Stimulated activated CD8-positive, alpha-beta memory T cell treated with anti-CD3 and anti-CD28 coated beads, Interleukin-12 subunit alpha, Interleukin-12 subunit beta, amount 100 ng/mL, for 24 hours (primary cell): ENCODE measurements around the gene VPS13C.

Experiments used
- DNase-seq: peaks from one replicate; pipeline ENCODE4 v3.0.0-alpha.2; 2020; ENCODE audit errors: extremely low read depth

VPS13C gene

DNA sequence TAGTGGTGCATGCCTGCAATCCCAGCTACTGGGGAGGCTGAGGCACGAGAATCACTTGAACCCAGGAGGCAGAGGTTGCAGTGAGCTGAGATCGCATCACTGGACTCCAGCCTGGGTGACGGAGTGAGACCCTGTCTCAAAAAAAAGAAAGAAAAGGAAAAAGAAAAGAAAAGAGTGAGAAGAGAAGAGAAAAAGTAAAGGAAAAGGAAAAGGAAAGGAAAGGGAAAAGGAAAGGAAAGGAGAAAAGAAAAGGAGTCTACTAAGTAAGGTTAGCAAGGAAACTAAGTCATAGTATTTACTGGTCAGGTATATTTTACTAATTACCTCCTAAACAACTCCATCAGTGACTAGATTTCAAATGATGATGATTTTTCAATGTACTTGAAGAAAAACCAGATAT is 198.3 kb downstream of the VPS13C start:
- no peak for DNase-seq

DNA sequence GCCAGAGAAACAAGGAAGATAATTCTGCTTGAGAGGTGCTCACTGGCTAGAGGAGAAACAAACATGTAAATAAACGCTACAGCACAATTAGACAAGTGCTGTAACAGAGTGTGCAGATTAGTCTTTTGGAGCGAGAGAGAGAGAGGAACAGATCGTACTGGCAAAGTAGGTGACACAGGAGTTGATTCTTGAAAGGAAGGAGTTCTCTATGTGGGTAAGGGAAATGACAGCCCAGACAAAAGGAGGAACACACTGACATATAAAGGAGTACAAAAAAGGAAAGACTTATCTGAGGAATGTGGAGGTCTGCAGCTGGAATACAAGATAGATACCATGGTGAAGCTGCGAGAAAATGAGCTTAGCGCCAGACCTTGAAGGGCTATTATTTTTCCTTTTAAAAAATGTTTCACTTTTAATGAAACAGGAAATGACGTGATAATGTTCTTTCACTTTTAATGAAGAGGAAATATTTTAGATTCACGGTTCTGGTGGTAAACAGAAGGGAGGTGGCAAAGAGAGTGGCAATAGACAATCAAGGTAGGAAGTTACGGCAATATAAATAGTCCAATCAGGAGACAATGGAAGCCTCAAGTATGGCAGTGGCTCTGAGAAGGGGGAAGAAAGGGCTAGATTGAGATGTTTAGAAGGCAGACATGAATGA is 202.9 kb downstream of the VPS13C start:
- no peak for DNase-seq

DNA sequence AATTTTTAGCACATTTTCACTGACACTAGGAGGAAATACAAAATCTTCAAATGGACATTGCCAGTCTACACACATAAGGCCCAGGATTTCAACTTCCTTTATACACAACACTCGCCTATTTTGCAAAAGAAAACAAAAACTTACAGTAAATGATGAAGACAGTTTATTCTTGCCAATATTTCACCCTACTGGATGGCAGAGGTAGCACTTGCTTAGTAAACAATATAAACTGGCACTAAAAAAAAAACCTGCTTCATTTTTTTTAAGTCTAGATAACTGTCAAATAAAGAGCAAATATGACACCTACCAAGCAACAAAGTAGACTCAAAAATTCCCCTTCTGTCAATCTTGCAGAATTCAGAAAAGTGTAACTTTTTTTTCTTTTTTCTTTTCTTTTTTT is 204.0 kb downstream of the VPS13C start:
- no peak for DNase-seq

DNA sequence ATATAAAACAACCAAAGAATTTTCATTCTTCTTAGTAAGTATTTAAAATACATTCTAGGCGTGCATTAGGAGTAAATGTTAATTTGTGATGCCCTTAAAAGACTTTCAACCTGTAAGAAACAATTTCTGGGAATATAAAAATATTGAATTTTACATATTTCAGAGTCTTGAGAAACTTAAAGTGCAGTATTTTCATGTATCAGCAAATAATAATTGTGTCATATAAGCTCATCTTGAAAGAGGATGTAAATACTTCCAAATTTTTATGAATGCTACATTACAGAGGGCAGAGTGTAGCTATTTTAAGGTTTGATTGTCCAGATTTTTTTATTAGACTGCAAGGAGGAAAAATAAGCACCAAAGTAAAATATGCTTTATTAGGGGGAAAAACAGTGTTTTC is 207.1 kb downstream of the VPS13C start:
- DNase-seq, result no peak

DNA sequence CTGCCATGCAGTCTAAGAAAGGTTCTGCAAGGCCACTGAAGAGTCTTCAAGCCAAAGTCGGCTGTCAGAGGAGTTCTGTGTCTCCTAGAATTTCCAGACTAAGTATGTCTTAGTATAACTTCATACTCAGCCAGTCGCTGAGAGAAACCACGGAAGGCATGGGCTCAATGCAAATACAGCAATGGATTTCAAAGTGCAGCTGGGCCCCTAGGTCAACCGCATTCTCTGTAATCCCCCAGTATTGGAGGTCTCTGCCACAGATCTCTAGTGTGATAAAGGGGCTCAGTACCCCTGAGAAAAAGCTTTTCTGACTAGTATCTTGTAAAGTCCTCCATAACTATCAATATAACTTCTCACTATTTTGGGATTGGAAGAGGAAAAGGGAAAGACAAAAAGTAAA is 208.3 kb downstream of the VPS13C start:
- no peak for DNase-seq

DNA sequence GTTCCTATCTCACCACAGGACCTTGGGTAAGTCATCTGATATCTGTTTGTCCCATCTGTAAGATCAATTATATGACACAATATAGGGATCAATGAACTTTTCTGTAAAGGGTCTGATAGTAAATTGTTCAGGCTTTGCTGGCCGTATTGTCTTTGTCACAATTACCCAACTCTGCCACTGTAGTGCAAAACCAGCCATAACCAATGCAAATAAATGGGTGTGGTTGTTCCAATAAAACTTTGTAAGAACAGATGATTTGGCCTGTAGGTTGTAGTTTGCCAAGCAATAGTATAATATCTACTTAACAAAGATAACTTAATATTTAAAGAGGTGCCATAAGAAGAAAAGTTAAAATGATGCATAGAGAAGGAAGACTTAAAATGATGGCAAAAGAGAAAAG is 210.8 kb downstream of the VPS13C start:
- DNase-seq, result no peak

DNA sequence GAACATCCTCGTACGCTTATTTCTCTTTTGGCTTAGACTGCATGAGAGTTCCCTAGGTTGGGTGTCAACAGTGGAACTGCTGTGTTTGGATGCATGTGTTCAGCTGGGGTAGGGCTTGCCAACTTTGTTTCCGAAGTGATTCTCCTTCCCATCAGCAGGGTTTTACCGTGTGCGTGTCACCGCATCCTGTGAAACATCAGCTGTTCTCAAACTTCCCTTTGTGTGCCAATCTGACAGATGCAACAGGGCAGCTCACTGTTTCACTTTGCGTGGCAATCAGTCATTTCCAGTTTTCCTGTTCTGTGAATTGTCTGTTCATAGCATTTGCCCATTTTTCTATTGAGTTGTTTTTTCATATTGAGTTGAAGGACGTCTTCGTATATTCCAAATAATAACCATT is 218.8 kb downstream of the VPS13C start:
- no peak for DNase-seq

DNA sequence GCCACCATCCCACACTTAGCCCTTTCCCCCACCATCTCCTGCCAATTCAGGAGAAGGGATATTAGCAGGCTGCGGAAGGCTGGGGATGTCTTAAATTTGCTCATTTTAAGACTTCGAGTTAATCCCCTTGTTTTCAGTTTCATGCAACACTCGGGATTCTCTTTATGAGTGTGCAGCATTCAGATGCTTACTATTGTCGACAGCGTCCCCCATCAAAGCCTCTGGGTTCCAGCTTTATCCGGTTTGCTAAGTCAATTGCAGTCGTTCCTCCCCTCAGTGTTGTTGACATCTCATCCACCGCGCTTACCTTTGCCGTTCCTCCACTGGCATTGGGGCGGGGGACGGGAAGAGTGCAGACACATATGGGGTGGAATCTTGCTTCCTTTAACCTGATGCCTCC is 220.2 kb downstream of the VPS13C start:
- DNase-seq, result no peak

DNA sequence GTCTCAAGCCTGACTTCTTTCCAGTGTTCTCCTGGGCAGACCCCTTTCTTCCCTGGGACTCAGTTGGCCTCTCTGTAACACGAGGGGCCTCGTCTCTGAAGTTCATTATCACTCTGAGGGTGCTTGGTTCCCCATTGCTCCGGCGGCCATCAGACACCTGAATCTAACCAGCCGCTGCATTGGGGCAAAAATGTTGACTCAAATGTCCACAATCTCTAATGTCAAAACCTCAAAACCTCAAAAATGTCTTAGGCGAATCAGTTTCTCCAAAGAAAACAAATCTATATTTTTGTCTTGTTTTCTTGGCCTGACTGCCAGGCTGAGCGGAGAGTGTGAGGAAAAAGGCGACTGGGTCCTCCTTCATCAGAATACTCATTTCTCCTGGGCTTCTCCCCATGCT is 220.7 kb downstream of the VPS13C start:
- no peak for DNase-seq

DNA sequence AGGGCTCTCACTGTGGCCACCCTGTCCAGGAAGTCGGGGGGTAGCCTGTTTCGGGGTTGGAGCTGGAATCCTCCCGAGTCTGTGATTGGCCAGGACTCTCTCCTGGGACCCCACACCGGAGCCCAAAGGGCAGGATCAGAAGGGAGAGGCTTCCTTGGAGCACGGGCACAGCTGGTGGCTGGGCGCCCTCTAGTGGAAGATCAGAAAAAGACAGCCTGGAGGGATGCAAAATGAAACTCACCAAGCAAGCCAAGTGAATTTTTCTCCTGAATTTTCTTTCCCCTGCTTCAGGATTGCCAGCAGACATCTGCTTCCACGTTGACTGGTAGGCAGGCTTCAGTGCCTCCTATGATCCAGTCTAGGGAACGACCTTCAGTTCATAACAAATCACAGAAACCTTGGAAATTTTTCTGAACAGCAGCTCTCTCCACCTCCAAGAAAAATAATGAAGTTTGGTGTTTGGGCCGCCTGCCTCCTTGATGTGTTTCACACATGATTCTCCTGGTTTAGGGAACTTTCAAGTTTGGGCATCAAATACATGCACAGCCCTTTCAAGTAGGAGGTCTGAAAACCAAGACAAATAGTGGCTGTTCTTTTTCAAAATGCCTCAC is 224.6 kb downstream of the VPS13C start:
- no peak for DNase-seq

DNA sequence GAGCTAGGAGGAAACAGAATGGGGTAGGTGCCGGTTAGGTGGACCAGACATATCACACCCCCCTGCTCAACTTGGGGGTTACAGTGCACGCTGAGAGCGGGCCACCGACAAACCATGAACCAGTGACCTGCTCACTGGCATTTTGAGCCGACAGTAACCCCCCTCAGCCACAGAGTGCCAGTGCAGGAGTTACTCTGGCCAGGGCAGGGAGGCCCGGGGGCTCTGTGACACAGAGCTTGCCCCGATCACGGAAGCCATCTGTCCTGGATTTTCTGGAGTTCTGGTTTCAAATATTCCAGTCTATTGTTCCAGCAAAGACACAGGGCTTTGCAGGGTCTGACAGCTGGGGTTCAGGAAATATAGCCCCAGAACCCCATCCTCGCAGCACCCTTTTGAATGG is 225.2 kb downstream of the VPS13C start:
- DNase-seq, result no peak

DNA sequence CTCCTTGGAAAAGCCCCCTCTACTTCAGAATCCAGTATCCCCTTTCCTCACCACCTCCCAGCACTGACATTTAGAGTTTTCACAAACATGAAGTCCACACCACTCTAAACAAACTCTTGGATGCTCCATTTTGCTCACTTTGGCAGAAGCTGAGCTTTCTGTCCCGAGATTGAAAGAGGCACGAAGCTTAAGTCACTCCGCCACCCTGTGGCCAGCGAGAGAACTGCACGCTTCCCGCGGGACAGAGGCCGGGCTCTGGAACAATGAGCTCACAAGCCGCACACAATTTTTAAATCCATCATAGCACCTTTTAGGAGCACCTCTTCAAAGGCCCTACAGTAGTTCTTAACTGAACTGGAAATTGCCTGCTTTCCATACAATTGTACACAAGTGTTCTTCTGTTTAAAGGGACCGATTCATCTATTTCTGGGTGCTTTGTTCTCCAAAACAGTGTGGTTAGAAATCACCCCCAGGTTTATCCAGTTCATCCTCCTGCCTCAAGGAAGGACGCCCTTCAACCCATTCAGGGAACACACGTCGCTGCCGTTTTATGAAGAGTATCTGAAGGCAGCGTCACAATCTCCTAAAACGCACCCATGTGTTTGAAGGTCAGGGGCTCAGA is 226.1 kb downstream of the VPS13C start:
- DNase-seq, result peak; percentile 23

DNA sequence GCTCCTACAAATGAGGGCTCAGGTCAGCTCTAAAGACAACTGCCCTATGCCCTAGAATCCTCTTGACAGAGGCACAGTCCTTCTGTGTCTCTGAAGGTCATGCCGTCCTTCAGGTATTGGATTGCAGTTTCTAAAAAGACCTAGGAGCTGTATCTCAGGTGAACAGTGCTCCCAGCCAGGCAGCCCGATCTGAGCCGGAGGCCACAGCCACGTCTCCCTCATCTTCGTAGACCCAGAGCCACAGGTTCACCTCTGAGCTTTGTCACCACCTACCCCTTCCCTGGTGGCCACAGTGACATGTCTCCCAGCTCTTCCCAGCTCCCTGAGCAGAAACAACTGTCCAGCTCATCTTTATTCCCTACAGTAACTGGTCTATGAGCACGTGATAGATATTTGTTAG is 228.0 kb downstream of the VPS13C start:
- no peak for DNase-seq

DNA sequence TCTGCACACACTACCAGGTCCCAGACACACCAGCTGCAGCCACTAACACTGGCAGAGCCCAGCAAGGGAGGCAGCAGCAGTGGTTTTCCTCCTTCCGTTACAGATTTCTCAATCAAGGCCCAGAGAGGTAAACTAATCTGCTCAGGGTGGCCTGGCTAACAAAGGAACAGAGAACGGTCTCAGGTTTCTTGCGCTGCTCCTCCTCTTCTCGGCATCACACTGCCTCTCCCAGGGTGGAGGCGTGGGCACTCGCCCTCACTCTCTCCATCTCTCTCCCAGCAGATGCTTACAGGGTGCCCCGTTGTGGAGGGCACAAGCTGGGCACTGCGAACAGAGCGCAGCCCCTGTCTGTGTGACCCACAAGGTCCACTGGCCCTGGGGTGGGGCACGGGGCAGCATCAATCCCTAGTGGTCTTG is 228.7 kb downstream of the VPS13C start:
- no peak for DNase-seq

DNA sequence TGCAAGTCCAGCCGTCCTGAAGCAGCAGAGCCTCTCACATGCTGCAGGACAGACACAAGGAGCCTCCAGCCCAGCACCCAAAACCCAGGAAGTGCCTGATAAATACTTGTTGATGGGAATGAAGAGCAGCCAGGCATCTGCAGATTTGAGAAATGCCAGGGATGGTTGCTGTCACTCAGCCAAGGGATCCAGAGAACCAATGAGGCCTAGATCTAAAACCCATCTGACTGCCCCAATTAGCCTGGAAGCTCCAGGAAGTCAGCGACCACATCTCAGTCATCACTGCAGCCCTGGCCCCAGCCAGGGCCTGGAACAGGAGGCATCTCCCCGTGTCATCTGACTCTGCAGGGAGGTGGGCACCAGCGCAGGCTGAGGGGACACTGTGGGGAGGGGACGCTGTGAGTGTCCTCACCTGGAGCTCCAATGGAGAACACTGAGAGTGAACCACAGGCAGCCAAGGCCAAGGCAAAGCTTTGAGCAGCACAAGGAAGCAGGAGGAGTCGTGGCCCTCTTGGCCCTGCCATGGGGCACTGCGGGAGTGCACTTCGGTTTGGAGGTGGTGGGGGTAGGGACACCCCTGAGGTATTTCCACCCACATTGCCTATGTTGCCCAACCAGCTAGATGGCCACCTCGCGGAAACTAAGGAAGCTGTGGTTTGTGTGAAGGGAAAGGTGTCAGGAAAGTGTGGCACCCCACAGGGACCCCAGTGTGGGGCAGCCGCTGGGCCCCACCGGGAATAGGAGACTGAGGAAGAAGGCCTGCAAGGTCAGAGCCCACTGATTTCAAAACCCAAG is 229.5 kb downstream of the VPS13C start:
- DNase-seq, result no peak

DNA sequence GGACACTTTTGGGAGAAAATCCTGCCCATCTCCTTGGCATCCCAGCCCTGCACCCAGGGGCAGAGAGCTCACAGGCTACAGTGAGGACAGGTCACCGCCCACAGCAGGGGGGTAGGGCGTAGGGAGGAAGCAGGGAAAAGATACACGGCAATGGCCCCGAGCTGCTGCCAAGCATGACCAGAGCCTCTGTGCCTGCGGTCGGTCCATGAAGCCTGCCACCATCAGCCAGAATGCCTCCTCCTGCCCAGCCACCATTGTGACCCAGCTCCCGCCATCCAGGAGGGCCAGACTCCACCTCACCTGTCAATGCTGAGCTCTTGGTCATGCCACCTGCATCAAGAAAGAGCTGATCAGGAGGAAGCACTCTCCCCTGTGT is 230.7 kb downstream of the VPS13C start:
- no peak for DNase-seq

DNA sequence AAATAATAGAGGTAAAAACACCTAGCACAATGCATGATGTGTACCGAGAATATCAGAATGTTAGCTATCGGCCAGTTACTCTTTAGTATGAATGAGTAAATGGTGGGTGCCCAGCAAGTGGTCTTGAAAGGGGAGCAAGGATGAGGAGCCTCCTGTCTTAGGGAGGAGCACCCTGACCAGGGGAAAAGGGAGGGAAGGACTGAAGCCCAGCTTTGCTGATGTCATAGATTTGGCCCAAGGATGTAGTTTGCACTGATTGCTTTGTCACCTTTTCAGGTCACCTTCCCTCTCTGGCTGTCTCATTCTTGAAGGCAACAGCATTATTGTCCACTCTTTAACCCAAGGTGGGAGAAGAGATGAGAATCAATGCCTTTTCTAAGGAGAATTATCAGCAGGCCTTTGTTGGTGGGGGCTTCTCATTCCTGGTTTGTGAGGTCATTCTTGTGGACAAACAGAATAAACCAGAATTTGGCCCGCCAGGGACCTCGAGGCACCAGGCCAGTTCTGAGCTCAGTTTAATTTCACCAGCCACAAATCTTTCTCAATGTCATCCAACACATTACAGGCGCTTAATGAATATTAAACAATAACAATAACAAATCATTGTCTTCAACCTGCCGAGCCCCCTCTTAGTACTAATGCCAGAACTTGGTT is 231.3 kb downstream of the VPS13C start:
- no peak for DNase-seq

DNA sequence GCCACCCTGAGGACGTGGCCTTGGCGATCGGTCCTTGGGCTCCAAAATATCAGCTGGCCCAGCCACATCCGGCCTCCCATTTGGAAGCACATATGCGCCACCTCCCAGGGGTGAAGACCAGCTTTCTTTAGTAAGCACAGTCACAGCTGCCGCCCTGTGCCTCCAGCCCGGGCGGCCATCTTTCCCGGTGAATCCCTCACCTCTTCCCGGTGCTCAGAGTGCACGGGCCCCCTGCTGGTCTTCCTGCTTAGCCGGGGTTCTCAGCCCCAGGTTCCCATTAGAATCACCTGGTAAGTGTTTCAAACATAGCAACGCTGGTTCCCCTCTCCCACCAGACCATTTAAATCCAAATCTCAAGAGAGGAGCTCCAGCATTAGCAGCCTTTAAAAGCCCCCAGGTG is 232.2 kb downstream of the VPS13C start:
- DNase-seq, result no peak

DNA sequence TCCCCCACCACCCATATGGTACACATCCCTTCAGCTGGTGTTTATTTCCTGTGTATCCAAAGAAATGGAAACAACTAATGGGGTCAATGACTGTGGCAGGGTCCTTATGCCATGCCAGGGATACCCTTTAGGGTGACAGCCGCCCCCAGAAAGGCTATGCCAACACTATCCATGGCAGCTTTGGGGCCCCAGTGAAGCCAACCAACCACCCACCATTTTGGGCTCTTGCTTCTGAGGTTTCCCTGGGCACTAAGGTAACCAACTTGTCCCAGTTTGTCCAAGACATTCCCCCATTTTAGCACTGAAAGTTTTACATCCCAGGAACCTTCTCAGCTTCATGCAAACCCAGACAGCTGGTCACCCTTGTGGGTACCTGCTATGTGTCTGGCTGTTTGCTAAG is 233.1 kb downstream of the VPS13C start:
- DNase-seq, result no peak

DNA sequence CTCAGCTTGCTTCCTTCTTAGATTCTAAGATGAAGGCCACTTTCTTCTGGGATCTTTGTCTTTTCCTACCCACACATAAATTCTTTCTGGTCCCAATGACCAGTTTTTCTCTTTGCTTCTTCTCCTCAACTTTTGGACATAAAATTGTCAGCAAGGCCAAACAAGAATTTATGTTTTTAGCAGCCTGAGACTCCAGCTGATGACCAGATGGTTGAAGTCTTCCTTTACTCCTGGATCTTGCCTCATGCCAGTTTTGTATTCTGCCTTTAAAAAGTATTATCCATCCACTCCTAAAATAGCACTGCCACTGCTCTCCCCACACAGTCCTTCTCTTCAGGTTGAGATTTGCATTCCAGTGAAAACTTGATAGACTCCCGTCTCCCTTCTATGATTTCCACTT is 236.0 kb downstream of the VPS13C start:
- DNase-seq, result no peak

DNA sequence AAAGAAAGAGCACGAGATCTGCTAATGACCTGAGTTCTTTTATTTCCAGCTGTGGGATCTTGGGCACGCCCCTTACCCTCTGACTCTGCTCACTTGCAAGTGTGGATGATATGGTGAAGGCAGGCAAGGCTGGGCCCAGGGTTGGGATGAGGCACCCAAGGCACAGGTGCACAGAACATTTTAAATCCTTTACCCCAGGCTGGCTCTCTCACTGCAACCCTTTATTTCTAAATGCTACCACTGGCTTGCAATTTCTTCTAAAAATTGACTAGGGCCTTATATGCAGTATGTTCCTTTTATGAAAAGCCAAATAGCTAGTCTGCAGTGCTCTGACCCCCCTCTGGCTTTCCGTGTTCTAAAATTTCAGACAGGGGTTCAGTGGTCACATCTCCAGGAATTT is 237.7 kb downstream of the VPS13C start:
- no peak for DNase-seq

DNA sequence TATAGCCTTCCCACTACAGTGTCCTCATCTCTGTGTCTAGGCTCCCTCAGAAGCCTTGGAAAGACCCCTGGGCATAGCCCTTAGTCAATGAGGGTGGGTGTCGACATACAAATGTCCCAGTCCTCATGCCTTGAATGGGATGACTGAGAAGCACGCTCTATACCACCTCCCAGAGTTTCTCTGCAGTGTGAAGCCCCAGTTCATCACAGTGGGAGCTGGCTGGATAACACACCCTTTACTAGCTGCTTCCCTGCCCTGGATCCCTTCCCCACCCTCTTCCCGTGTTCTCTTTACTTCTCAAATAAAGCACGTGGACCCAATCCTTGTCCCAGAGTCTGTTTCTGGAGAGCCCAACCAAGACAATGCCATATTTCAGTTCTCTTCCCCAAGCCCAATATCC is 239.3 kb downstream of the VPS13C start:
- no peak for DNase-seq
